GM23338 (cell line): ENCODE results near the gene PLEKHS1. TPM values are rescaled to one million over a fixed set of nuclear protein-coding genes. Genes with fewer than 3 reads are reported as not detected.

ENCODE experiments used
- ATAC-seq: fragments of 200-7000 bp; cut with Tn5 transposase; 3 replicates; pipeline ENCODE4 v1.9.1; 2020
- DNase-seq: peaks from one replicate; pipeline ENCODE4 v3.0.0-alpha.2; 2015; ENCODE audit warnings: low spot score
- H2AFZ ChIP-seq: fragments of 200-600 bp; sonication (generic); 2 replicates; pipeline ENCODE4 v1.8.0; 2016; ENCODE audit warnings: antibody characterized with exemption, mild to moderate bottlenecking, moderate library complexity
- H3F3A ChIP-seq: fragments of 200-600 bp; sonication (generic); replicated peaks from 2 replicates; pipeline ENCODE4 v1.8.0; 2017; ENCODE audit warnings: antibody characterized with exemption, mixed run types, low read depth
- H3K27ac ChIP-seq: fragments of 200-600 bp; sonication (generic); 2 replicates; pipeline ENCODE4 v1.6.1; 2016; ENCODE audit warnings: low read depth
- H3K27me3 ChIP-seq: fragments of 200-600 bp; sonication (generic); 2 replicates; pipeline ENCODE4 v1.8.0; 2016; ENCODE audit warnings: mild to moderate bottlenecking, mixed run types, moderate library complexity; ENCODE audit not compliant: insufficient read depth
- H3K36me3 ChIP-seq: fragments of 200-600 bp; sonication (generic); 2 replicates; pipeline ENCODE4 v1.8.0; 2016; ENCODE audit warnings: mild to moderate bottlenecking; ENCODE audit not compliant: insufficient read depth
- H3K4me1 ChIP-seq: fragments of 200-600 bp; sonication (generic); 2 replicates; pipeline ENCODE4 v1.8.0; 2016; ENCODE audit warnings: mild to moderate bottlenecking, moderate library complexity; ENCODE audit not compliant: insufficient read depth
- H3K4me2 ChIP-seq: fragments of 200-600 bp; sonication (generic); 2 replicates; pipeline ENCODE4 v1.7.1; 2017; ENCODE audit warnings: mixed run types
- H3K4me3 ChIP-seq: fragments of 200-600 bp; sonication (generic); 2 replicates; pipeline ENCODE4 v1.6.1; 2016; ENCODE audit warnings: mixed run types
- H3K79me2 ChIP-seq: fragments of 200-600 bp; sonication (generic); replicated peaks from 2 replicates; pipeline ENCODE4 v1.8.0; 2017; ENCODE audit warnings: mild to moderate bottlenecking; ENCODE audit not compliant: insufficient read depth
- H3K9me2 ChIP-seq: fragments of 200-600 bp; sonication (generic); 2 replicates; pipeline ENCODE4 v1.8.0; 2017; ENCODE audit not compliant: insufficient read depth
- H4K20me1 ChIP-seq: fragments of 200-600 bp; sonication (generic); replicated peaks from 2 replicates; pipeline ENCODE4 v1.8.0; 2017; ENCODE audit warnings: mild to moderate bottlenecking; ENCODE audit not compliant: insufficient read depth
- H3K27ac Mint-ChIP-seq: 2 replicates; pipeline ENCODE4 v1.8.0; 2020; ENCODE audit warnings: inconsistent platforms, mild to moderate bottlenecking, moderate library complexity, mixed read lengths
- H3K27me3 Mint-ChIP-seq: 3 replicates; pipeline ENCODE4 v1.8.0; 2022; ENCODE audit warnings: low read depth, mild to moderate bottlenecking, moderate library complexity, mixed read lengths, inconsistent platforms; ENCODE audit not compliant: insufficient read depth, poor library complexity
- H3K36me3 Mint-ChIP-seq: 3 replicates; pipeline ENCODE4 v1.8.0; 2021; ENCODE audit warnings: low read depth, mild to moderate bottlenecking, inconsistent platforms, moderate library complexity, mixed read lengths
- H3K4me1 Mint-ChIP-seq: 3 replicates; pipeline ENCODE4 v1.8.0; 2020; ENCODE audit warnings: mild to moderate bottlenecking, inconsistent platforms, mixed read lengths
- H3K4me3 Mint-ChIP-seq: 3 replicates; pipeline ENCODE4 v1.8.0; 2021; ENCODE audit warnings: moderate library complexity, mild to moderate bottlenecking, inconsistent platforms, mixed read lengths
- H3K9me3 Mint-ChIP-seq: 3 replicates; pipeline ENCODE4 v1.8.0; 2020; ENCODE audit warnings: moderate library complexity, mild to moderate bottlenecking, inconsistent platforms, mixed read lengths
- CREB1 ChIP-seq: fragments of 250-450 bp; sonication (Bioruptor Pico); IDR thresholded peaks from 2 replicates; pipeline ENCODE4 v1.5.0; 2020; ENCODE audit warnings: low read depth, mild to moderate bottlenecking, moderate library complexity
- EZH2 ChIP-seq: fragments of 200-600 bp; sonication (generic); IDR thresholded peaks from one replicate; pipeline ENCODE4 v1.8.0; 2017; ENCODE audit warnings: antibody characterized with exemption, mild to moderate bottlenecking, low read depth; ENCODE audit not compliant: unreplicated experiment
- EZH2phosphoT487 ChIP-seq: fragments of 200-600 bp; sonication (generic); IDR thresholded peaks from one replicate; pipeline ENCODE4 v1.8.1; 2018; ENCODE audit warnings: antibody characterized with exemption; ENCODE audit not compliant: unreplicated experiment
- JUNB ChIP-seq: IDR thresholded peaks from one replicate; pipeline ENCODE4 v1.6.1; 2016; ENCODE audit warnings: antibody characterized with exemption; ENCODE audit not compliant: unreplicated experiment
- NANOG ChIP-seq: IDR thresholded peaks from 2 replicates; pipeline ENCODE4 v1.6.1; 2016; ENCODE audit warnings: antibody characterized with exemption, borderline replicate concordance
- POLR2AphosphoS5 ChIP-seq: IDR thresholded peaks from 2 replicates; pipeline ENCODE4 v1.6.1; 2016; ENCODE audit warnings: antibody characterized with exemption, low read depth
- STAT1 ChIP-seq: IDR thresholded peaks from one replicate; pipeline ENCODE4 v1.6.1; 2016; ENCODE audit warnings: antibody characterized with exemption; ENCODE audit not compliant: unreplicated experiment
- ZNF114 ChIP-seq: fragments of 250-450 bp; sonication (Bioruptor Pico); IDR thresholded peaks from 2 replicates; pipeline ENCODE4 v1.5.0; 2020; ENCODE audit warnings: mild to moderate bottlenecking, moderate library complexity
- ZNF331 ChIP-seq: fragments of 250-450 bp; sonication (Bioruptor Pico); IDR thresholded peaks from 2 replicates; pipeline ENCODE4 v1.5.0; 2020; ENCODE audit warnings: low read depth, mild to moderate bottlenecking, moderate library complexity
- polyA plus RNA-seq: library from polyadenylated mRNA; unstranded; fragments of >200 nt; fragmentation: Nextera tagmentation; extraction: Ambion mirVana; gene quantifications from 2 replicates; pipeline ENCODE4 v1.2.1, GENCODE V29; 2016
- total RNA-seq: library from RNA; depleted of rRNA; stranded (reverse); fragments of >200 nt; shearing (Covaris generic); gene quantifications from 2 replicates; pipeline ENCODE4 v1.2.3, GENCODE V29; 2014
- TF ChIP-seq, protein P1 (sequence below), 2 experiments: fragments of 200-600 bp in 1 of 2; sonication (generic) in 1 of 2; conservative IDR thresholded peaks; 2 replicates each; pipeline versions ENCODE4 v1.5.1 to v1.6.1; 2016 to 2017; ENCODE audit warnings: antibody characterized with exemption in 2 of 2, low read depth in 2 of 2, mild to moderate bottlenecking in 2 of 2, moderate library complexity in 1 of 2
- TF ChIP-seq, protein P2 (sequence below): IDR thresholded peaks from 2 replicates; pipeline ENCODE4 v1.6.1; 2016; ENCODE audit warnings: antibody characterized with exemption
- TF ChIP-seq, protein P3 (sequence below): fragments of 250-450 bp; sonication (Bioruptor Pico); IDR thresholded peaks from 2 replicates; pipeline ENCODE4 v1.5.0; 2020; ENCODE audit warnings: mild to moderate bottlenecking, moderate library complexity
- TF ChIP-seq, protein P4 (sequence below): IDR thresholded peaks from one replicate; pipeline ENCODE4 v1.6.1; 2018; ENCODE audit warnings: antibody characterized with exemption; ENCODE audit not compliant: unreplicated experiment

The PLEKHS1 gene
- total and polyA plus RNA-seq, 2 experiments from 2014 or later: not detected

DNA sequence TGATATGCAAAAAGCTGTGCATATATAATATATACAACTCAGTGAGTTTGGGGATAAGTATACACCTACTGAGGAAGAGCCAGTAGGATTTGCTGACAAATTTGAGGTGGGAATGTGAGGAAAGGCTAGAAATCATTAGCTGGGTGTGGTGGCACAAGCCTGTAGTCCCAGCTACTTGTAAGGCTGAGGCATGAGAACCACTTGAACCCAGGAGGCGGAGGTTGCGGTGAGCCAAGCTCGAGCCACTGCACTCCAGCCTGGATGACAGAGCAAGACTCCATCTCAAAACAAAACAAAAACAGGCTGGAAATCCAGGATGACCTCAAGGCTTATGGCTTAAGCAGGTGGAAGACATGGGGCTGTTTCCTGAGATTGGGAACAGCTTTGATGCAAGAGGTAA, 10.6 kb upstream of the PLEKHS1 start:
- H3K9me2 ChIP-seq: 0 out of 2 replicates have a peak, but pooled peaks cover under 1% of the 10 kb centered on the region
- DNase-seq (no peak), ATAC-seq (no peak)
- TF ChIP-seq, protein P1, sequence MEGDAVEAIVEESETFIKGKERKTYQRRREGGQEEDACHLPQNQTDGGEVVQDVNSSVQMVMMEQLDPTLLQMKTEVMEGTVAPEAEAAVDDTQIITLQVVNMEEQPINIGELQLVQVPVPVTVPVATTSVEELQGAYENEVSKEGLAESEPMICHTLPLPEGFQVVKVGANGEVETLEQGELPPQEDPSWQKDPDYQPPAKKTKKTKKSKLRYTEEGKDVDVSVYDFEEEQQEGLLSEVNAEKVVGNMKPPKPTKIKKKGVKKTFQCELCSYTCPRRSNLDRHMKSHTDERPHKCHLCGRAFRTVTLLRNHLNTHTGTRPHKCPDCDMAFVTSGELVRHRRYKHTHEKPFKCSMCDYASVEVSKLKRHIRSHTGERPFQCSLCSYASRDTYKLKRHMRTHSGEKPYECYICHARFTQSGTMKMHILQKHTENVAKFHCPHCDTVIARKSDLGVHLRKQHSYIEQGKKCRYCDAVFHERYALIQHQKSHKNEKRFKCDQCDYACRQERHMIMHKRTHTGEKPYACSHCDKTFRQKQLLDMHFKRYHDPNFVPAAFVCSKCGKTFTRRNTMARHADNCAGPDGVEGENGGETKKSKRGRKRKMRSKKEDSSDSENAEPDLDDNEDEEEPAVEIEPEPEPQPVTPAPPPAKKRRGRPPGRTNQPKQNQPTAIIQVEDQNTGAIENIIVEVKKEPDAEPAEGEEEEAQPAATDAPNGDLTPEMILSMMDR (conservative IDR thresholded peaks at IDR 0.05; ENCODE audit: low read depth in 2 of 2): no peak
- TF ChIP-seq ZNF331 (CRISPR knock-in tag) (no peak), JUNB (no peak), POLR2AphosphoS5 (no peak), EZH2 (no peak), NANOG (no peak), ZNF114 (CRISPR knock-in tag) (no peak), CREB1 (CRISPR knock-in tag) (no peak), EZH2phosphoT487 (no peak), STAT1 (no peak)
- TF ChIP-seq, protein P2, sequence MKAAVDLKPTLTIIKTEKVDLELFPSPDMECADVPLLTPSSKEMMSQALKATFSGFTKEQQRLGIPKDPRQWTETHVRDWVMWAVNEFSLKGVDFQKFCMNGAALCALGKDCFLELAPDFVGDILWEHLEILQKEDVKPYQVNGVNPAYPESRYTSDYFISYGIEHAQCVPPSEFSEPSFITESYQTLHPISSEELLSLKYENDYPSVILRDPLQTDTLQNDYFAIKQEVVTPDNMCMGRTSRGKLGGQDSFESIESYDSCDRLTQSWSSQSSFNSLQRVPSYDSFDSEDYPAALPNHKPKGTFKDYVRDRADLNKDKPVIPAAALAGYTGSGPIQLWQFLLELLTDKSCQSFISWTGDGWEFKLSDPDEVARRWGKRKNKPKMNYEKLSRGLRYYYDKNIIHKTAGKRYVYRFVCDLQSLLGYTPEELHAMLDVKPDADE: no peak
- TF ChIP-seq, protein P3, sequence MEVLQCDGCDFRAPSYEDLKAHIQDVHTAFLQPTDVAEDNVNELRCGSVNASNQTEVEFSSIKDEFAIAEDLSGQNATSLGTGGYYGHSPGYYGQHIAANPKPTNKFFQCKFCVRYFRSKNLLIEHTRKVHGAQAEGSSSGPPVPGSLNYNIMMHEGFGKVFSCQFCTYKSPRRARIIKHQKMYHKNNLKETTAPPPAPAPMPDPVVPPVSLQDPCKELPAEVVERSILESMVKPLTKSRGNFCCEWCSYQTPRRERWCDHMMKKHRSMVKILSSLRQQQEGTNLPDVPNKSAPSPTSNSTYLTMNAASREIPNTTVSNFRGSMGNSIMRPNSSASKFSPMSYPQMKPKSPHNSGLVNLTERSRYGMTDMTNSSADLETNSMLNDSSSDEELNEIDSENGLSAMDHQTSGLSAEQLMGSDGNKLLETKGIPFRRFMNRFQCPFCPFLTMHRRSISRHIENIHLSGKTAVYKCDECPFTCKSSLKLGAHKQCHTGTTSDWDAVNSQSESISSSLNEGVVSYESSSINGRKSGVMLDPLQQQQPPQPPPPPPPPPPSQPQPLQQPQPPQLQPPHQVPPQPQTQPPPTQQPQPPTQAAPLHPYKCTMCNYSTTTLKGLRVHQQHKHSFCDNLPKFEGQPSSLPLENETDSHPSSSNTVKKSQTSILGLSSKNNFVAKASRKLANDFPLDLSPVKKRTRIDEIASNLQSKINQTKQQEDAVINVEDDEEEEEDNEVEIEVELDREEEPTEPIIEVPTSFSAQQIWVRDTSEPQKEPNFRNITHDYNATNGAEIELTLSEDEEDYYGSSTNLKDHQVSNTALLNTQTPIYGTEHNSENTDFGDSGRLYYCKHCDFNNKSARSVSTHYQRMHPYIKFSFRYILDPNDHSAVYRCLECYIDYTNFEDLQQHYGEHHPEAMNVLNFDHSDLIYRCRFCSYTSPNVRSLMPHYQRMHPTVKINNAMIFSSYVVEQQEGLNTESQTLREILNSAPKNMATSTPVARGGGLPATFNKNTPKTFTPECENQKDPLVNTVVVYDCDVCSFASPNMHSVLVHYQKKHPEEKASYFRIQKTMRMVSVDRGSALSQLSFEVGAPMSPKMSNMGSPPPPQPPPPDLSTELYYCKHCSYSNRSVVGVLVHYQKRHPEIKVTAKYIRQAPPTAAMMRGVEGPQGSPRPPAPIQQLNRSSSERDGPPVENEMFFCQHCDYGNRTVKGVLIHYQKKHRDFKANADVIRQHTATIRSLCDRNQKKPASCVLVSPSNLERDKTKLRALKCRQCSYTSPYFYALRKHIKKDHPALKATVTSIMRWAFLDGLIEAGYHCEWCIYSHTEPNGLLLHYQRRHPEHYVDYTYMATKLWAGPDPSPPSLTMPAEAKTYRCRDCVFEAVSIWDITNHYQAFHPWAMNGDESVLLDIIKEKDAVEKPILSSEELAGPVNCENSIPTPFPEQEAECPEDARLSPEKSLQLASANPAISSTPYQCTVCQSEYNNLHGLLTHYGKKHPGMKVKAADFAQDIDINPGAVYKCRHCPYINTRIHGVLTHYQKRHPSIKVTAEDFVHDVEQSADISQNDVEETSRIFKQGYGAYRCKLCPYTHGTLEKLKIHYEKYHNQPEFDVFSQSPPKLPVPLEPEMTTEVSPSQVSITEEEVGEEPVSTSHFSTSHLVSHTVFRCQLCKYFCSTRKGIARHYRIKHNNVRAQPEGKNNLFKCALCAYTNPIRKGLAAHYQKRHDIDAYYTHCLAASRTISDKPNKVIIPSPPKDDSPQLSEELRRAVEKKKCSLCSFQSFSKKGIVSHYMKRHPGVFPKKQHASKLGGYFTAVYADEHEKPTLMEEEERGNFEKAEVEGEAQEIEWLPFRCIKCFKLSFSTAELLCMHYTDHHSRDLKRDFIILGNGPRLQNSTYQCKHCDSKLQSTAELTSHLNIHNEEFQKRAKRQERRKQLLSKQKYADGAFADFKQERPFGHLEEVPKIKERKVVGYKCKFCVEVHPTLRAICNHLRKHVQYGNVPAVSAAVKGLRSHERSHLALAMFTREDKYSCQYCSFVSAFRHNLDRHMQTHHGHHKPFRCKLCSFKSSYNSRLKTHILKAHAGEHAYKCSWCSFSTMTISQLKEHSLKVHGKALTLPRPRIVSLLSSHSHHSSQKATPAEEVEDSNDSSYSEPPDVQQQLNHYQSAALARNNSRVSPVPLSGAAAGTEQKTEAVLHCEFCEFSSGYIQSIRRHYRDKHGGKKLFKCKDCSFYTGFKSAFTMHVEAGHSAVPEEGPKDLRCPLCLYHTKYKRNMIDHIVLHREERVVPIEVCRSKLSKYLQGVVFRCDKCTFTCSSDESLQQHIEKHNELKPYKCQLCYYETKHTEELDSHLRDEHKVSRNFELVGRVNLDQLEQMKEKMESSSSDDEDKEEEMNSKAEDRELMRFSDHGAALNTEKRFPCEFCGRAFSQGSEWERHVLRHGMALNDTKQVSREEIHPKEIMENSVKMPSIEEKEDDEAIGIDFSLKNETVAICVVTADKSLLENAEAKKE (CRISPR knock-in tag): no peak
- TF ChIP-seq, protein P4, sequence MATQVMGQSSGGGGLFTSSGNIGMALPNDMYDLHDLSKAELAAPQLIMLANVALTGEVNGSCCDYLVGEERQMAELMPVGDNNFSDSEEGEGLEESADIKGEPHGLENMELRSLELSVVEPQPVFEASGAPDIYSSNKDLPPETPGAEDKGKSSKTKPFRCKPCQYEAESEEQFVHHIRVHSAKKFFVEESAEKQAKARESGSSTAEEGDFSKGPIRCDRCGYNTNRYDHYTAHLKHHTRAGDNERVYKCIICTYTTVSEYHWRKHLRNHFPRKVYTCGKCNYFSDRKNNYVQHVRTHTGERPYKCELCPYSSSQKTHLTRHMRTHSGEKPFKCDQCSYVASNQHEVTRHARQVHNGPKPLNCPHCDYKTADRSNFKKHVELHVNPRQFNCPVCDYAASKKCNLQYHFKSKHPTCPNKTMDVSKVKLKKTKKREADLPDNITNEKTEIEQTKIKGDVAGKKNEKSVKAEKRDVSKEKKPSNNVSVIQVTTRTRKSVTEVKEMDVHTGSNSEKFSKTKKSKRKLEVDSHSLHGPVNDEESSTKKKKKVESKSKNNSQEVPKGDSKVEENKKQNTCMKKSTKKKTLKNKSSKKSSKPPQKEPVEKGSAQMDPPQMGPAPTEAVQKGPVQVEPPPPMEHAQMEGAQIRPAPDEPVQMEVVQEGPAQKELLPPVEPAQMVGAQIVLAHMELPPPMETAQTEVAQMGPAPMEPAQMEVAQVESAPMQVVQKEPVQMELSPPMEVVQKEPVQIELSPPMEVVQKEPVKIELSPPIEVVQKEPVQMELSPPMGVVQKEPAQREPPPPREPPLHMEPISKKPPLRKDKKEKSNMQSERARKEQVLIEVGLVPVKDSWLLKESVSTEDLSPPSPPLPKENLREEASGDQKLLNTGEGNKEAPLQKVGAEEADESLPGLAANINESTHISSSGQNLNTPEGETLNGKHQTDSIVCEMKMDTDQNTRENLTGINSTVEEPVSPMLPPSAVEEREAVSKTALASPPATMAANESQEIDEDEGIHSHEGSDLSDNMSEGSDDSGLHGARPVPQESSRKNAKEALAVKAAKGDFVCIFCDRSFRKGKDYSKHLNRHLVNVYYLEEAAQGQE: no peak
- H3K36me3 Mint-ChIP-seq: no peaks in the 10 kb centered on the region
- H3K4me2 ChIP-seq: no peak overlapping the region
- no peaks in the 10 kb centered on the region for H4K20me1 ChIP-seq
- peaks cover 7% of the 10 kb centered on the region for H3K27me3 Mint-ChIP-seq
- no peaks in the 10 kb centered on the region for H3K79me2 ChIP-seq
- H3K4me3 Mint-ChIP-seq: no peak overlapping the region
- H3K4me1 ChIP-seq: no peaks in the 10 kb centered on the region
- no peak overlapping the region for H3K27ac Mint-ChIP-seq
- H3K36me3 ChIP-seq: no peaks in the 10 kb centered on the region
- H3K4me3 ChIP-seq: no peak overlapping the region
- H3F3A ChIP-seq: no peaks in the 10 kb centered on the region
- no peaks in the 10 kb centered on the region for H3K27me3 ChIP-seq
- peaks cover 6% of the 10 kb centered on the region; the same call in 2 of the 3 replicates for H3K4me1 Mint-ChIP-seq
- no peak overlapping the region for H2AFZ ChIP-seq
- H3K9me3 Mint-ChIP-seq: no peaks in the 10 kb centered on the region
- H3K27ac ChIP-seq: no peak overlapping the region
